Activated T-helper 1 cell treated with anti-CD3 and anti-CD28 coated beads, Interleukin-2, amount 50 U/mL, for 16 hours (primary cell): ENCODE results near the gene PLXNB3.
"Not testable (repeated sequence)": the region's sequence is repeated elsewhere in the genome, so short reads cannot be mapped to it uniquely, and the experiment has no call there.

Experiments
- DNase-seq, 2 donors: peaks; one replicate each; pipeline ENCODE4 v3.0.0-alpha.2; 2020; ENCODE audit warnings: low read depth in 1 of 2, low spot score in 1 of 2

Gene PLXNB3

GRCh38 chrX:153763989-153764755 is at the start of gene PLXNB3:
TSS of gene PLXNB3 (plus strand) at chrX:153764249. CDS start at chrX:153765536, 1,287 bp downstream.
- peak; percentile 46 to 68 for DNase-seq

- no peak for DNase-seq
Observed at GRCh38 chrX:153714256-153714655, 49.8 kb upstream of the PLXNB3 start.

- no peak for DNase-seq
Observed at GRCh38 chrX:153717445-153717844, 46.6 kb upstream of the PLXNB3 start.

- no peak for DNase-seq
Observed at GRCh38 chrX:153719238-153719637, 44.8 kb upstream of the PLXNB3 start.

GRCh38 chrX:153719701-153720100 is 44.3 kb upstream of the PLXNB3 start:
- DNase-seq: no peak

GRCh38 chrX:153722704-153723350 is 41.2 kb upstream of the PLXNB3 start:
- DNase-seq: no peak

GRCh38 chrX:153723351-153724251 is 40.4 kb upstream of the PLXNB3 start:
- DNase-seq: peak in 1 of 2 donors; percentile 36

- DNase-seq: peak; percentile 72 to 81
Observed at GRCh38 chrX:153724252-153725038, 39.6 kb upstream of the PLXNB3 start, which contains the start of the genes ABCD1 and BCAP31. TSS of gene ABCD1 (plus strand) at chrX:153724856. CDS start at chrX:153725267, 411 bp downstream. TSS of gene BCAP31 (minus strand) at chrX:153724387. CDS start at chrX:153723244, 1,143 bp downstream.

- no peak for DNase-seq
Observed at GRCh38 chrX:153725039-153725831, 38.8 kb upstream of the PLXNB3 start.

- no peak for DNase-seq
Observed at GRCh38 chrX:153725832-153726285, 38.2 kb upstream of the PLXNB3 start.

- DNase-seq: no peak
Observed at GRCh38 chrX:153726286-153727122, 37.5 kb upstream of the PLXNB3 start.

- no peak for DNase-seq
Observed at GRCh38 chrX:153727123-153727931, 36.7 kb upstream of the PLXNB3 start.

GRCh38 chrX:153728095-153728494 is 36.0 kb upstream of the PLXNB3 start:
- no peak for DNase-seq

- DNase-seq: no peak
Observed at GRCh38 chrX:153728951-153729631, 35.0 kb upstream of the PLXNB3 start.

- not testable (repeated sequence) for DNase-seq
Observed at GRCh38 chrX:153730115-153730514, 33.9 kb upstream of the PLXNB3 start.

- DNase-seq: no peak
Observed at GRCh38 chrX:153731117-153731844, 32.8 kb upstream of the PLXNB3 start.

- no peak for DNase-seq
Observed at GRCh38 chrX:153731845-153732215, 32.2 kb upstream of the PLXNB3 start.
